ENCODE results near the gene HSD17B2.

GRCh38 chr16:82124651-82125050 lies 89.6 kb downstream of the HSD17B2 start:
- no peak for TF ChIP-seq EZH2phosphoT487 (IDR thresholded peaks at IDR 0.05; ENCODE audit: low read length)
- TF ChIP-seq, protein P1, sequence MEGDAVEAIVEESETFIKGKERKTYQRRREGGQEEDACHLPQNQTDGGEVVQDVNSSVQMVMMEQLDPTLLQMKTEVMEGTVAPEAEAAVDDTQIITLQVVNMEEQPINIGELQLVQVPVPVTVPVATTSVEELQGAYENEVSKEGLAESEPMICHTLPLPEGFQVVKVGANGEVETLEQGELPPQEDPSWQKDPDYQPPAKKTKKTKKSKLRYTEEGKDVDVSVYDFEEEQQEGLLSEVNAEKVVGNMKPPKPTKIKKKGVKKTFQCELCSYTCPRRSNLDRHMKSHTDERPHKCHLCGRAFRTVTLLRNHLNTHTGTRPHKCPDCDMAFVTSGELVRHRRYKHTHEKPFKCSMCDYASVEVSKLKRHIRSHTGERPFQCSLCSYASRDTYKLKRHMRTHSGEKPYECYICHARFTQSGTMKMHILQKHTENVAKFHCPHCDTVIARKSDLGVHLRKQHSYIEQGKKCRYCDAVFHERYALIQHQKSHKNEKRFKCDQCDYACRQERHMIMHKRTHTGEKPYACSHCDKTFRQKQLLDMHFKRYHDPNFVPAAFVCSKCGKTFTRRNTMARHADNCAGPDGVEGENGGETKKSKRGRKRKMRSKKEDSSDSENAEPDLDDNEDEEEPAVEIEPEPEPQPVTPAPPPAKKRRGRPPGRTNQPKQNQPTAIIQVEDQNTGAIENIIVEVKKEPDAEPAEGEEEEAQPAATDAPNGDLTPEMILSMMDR (IDR thresholded peaks at IDR 0.05; ENCODE audit: low read length) = no peak

All from MM.1S (cell line).